HepG2 (cell line): ENCODE measurements around the gene CSTB. TPM values are rescaled to one million over a fixed set of nuclear protein-coding genes. Genes with fewer than 3 reads are reported as not detected.
A peak's percentile ranks its signal among the peaks of the same experiment; 100 is the strongest.

Source experiments
- ATAC-seq: fragments of 200-7000 bp; cut with Tn5 transposase; 3 replicates; pipeline ENCODE4 v1.9.1; 2020; ENCODE audit warnings: mild to moderate bottlenecking, moderate library complexity
- BruUV-seq: library from RNA; stranded (reverse); fragments of 400-500 nt; replicated peaks from 2 replicates; lab custom pipeline; 2021; lab: Mats Ljungman, UMichigan
- CTCF ChIA-PET: fragments of 300-600 bp; formaldehyde crosslinking; extraction: SDS; loops from one replicate; lab custom pipeline; 2021; ENCODE audit warnings: low total read pairs, inconsistent platforms, low intra/inter-chr PET ratio; lab: Yijun Ruan, JAX
- POLR2A ChIA-PET: fragments of 350-600 bp; sonication (Branson Sonifier 250); formaldehyde crosslinking; loops from one replicate; lab custom pipeline; 2020; ENCODE audit warnings: antibody characterized with exemption, inconsistent platforms; lab: Yijun Ruan, JAX
- DNase-seq: peaks from one replicate; pipeline ENCODE4 v3.0.0-alpha.2; 2015; ENCODE audit warnings: low spot score
- FAIRE-seq: peaks from 3 replicates; lab custom pipeline; 2011; peaks lifted over from hg19 to GRCh38; lab: Jason Lieb, UNC
- H2AFZ ChIP-seq: one replicate; pipeline ENCODE4 v1.6.1; 2011; ENCODE audit warnings: low read length, inconsistent platforms
- H3K27ac ChIP-seq: fragments of 300-600 bp; 3 replicates; pipeline ENCODE4 v1.8.0; 2011; ENCODE audit warnings: mixed run types, mild to moderate bottlenecking, mixed read lengths, low read length, inconsistent platforms; ENCODE audit not compliant: insufficient read depth; ENCODE audit errors: extremely low read length
- H3K27me3 ChIP-seq, 2 experiments: fragments of 200-600 bp in 1 of 2; 2 replicates in 1 of 2; 3 replicates in 1 of 2; pipeline versions ENCODE4 v1.6.0 to v1.8.0; 2011; ENCODE audit warnings: low read length in 2 of 2, mild to moderate bottlenecking in 2 of 2, moderate library complexity in 2 of 2, inconsistent platforms in 1 of 2; ENCODE audit not compliant: insufficient read depth in 2 of 2, control insufficient read depth in 1 of 2
- H3K36me3 ChIP-seq, 2 experiments: fragments of 200-600 bp in 1 of 2; replicated peaks in 1 of 2; 2 replicates in 1 of 2; 3 replicates in 1 of 2; pipeline versions ENCODE4 v1.5.1 to v1.8.0; 2011; ENCODE audit warnings: low read length in 2 of 2, inconsistent platforms in 1 of 2; ENCODE audit not compliant: insufficient read depth in 2 of 2, control insufficient read depth in 1 of 2
- H3K4me1 ChIP-seq: 2 replicates; pipeline ENCODE4 v1.5.1; 2012; ENCODE audit warnings: low read length, inconsistent platforms; ENCODE audit not compliant: insufficient read depth
- H3K4me2 ChIP-seq: 2 replicates; pipeline ENCODE4 v1.6.0; 2011; ENCODE audit warnings: low read depth, low read length, inconsistent platforms
- H3K4me3 ChIP-seq, 3 experiments: fragments of 200-600 bp in 1 of 3; sonication (generic), shearing (Covaris generic) in 1 of 3; replicated peaks in 1 of 3; 2 replicates each; pipeline ENCODE4 v1.5.1; 2011 to 2016; ENCODE audit warnings: low read length in 3 of 3, inconsistent platforms in 2 of 3, low read depth in 2 of 3, mild to moderate bottlenecking in 2 of 3, control low read depth in 1 of 3, mixed read lengths in 1 of 3; ENCODE audit not compliant: insufficient read depth in 1 of 3
- H3K79me2 ChIP-seq: one replicate; pipeline ENCODE4 v1.6.1; 2011; ENCODE audit warnings: low read length, inconsistent platforms; ENCODE audit not compliant: insufficient read depth
- H3K9ac ChIP-seq: 2 replicates; pipeline ENCODE4 v1.6.0; 2011; ENCODE audit warnings: mild to moderate bottlenecking, low read depth, low read length, inconsistent platforms; ENCODE audit not compliant: insufficient read depth
- H3K9me3 ChIP-seq: 2 replicates; pipeline ENCODE4 v1.5.1; 2012; ENCODE audit warnings: mild to moderate bottlenecking, low read length
- H4K20me1 ChIP-seq: 2 replicates; pipeline ENCODE4 v1.6.0; 2011; ENCODE audit warnings: inconsistent platforms, mild to moderate bottlenecking, low read length, moderate library complexity; ENCODE audit not compliant: insufficient read depth
- ARID2 ChIP-seq: sonication (generic); formaldehyde crosslinking; IDR thresholded peaks from 2 replicates; pipeline ENCODE4 v1.8.1; 2022; ENCODE audit warnings: mild to moderate bottlenecking, missing genetic modification reagents, borderline replicate concordance
- CBFB ChIP-seq: sonication (generic); formaldehyde crosslinking; IDR thresholded peaks from 2 replicates; pipeline ENCODE4 v1.4.0; 2020; ENCODE audit warnings: missing genetic modification reagents
- IRF1 ChIP-seq: sonication (generic); formaldehyde crosslinking; IDR thresholded peaks from 2 replicates; pipeline ENCODE4 v1.4.0; 2020; ENCODE audit warnings: low read depth, mild to moderate bottlenecking, missing genetic modification reagents
- JUNB ChIP-seq: sonication (generic); formaldehyde crosslinking; IDR thresholded peaks from 2 replicates; pipeline ENCODE4 v1.8.0; 2022; ENCODE audit warnings: missing genetic modification reagents, mild to moderate bottlenecking, borderline replicate concordance
- KLF12 ChIP-seq: sonication (generic); formaldehyde crosslinking; IDR thresholded peaks from 2 replicates; pipeline ENCODE4 v1.4.0; 2020; ENCODE audit warnings: missing genetic modification reagents, borderline replicate concordance
- SNRNP70 ChIP-seq: fragments of 200-400 bp; formaldehyde crosslinking; IDR thresholded peaks from 2 replicates; pipeline ENCODE4 v1.6.1; 2017; ENCODE audit warnings: mild to moderate bottlenecking, low read depth, low read length, moderate library complexity
- STAT5B ChIP-seq: sonication (generic); formaldehyde crosslinking; IDR thresholded peaks from 2 replicates; pipeline ENCODE4 v1.4.0; 2020; ENCODE audit warnings: missing genetic modification reagents
- TCF7L2 ChIP-seq: IDR thresholded peaks from 2 replicates; pipeline ENCODE4 v1.6.1; 2011; ENCODE audit warnings: mild to moderate bottlenecking, low read depth, low read length, moderate library complexity
- ZNF414 ChIP-seq: sonication (generic); formaldehyde crosslinking; IDR thresholded peaks from 2 replicates; pipeline ENCODE4 v1.5.0; 2020; ENCODE audit warnings: missing genetic modification reagents
- ZNF558 ChIP-seq: sonication (generic); formaldehyde crosslinking; IDR thresholded peaks from 2 replicates; pipeline ENCODE4 v1.9.0; 2022; ENCODE audit warnings: mild to moderate bottlenecking, missing genetic modification reagents, borderline replicate concordance
- ZNF580 ChIP-seq: IDR thresholded peaks from 2 replicates; pipeline ENCODE4 v1.6.1; 2016; ENCODE audit warnings: low read depth, borderline replicate concordance
- ZNF687 ChIP-seq: sonication (generic); formaldehyde crosslinking; IDR thresholded peaks from 2 replicates; pipeline ENCODE4 v1.5.1; 2020; ENCODE audit warnings: mild to moderate bottlenecking, missing genetic modification reagents, moderate library complexity
- ZNF75D ChIP-seq: sonication (generic); formaldehyde crosslinking; IDR thresholded peaks from 2 replicates; pipeline ENCODE4 v1.8.1; 2023; ENCODE audit warnings: missing genetic modification reagents, mild to moderate bottlenecking, borderline replicate concordance
- ZNF839 ChIP-seq: sonication (generic); formaldehyde crosslinking; IDR thresholded peaks from 2 replicates; pipeline ENCODE4 v1.4.0; 2020; ENCODE audit warnings: missing genetic modification reagents, mild to moderate bottlenecking, borderline replicate concordance
- WGBS: methylation state at CpG from one replicate; pipeline ENCODE4 v1.1.6; 2017; ENCODE audit warnings: low lambda C conversion rate; 5-methylcytosine and 5-hydroxymethylcytosine counted together
- in situ Hi-C: cut with HindIII; loops from 2 replicates; pipeline ENCODE4 v1.10.0; 2017; ENCODE audit warnings: low pct_unique_long_range_greater_than_20kb; ENCODE audit not compliant: extremely low pct_ligation_motif_present
- intact Hi-C: fragments of 100-400 bp; cut with micrococcal nuclease; formaldehyde crosslinking; loops from one replicate; pipeline ENCODE4 v1.10.0; 2022; ENCODE audit not compliant: unreplicated experiment
- polyA plus RNA-seq, 8 experiments: library from polyadenylated mRNA; depleted of rRNA in 3 of 8; stranded (reverse) in 7 of 8; unstranded in 1 of 8; fragments of >200 nt; fragmentation: Illumina TruSeq in 4 of 8; extraction: Trizol in 4 of 8; gene quantifications; 2 replicates each; pipeline versions ENCODE4 v1.2.1 to v1.2.3, GENCODE V29; 2011 to 2016; ENCODE audit warnings: low read depth in 4 of 8, missing spikeins in 1 of 8, mixed read lengths in 1 of 8; ENCODE audit not compliant: insufficient read depth in 1 of 8
- total RNA-seq, 5 experiments: library from RNA; depleted of rRNA; stranded (reverse); fragments of >200 nt; fragmentation: Illumina TruSeq; extraction: Trizol; gene quantifications; 2 replicates each; pipeline ENCODE4 v1.2.3, GENCODE V29; 2016; ENCODE audit warnings: low read depth in 1 of 5
- TF ChIP-seq, protein P1 (sequence below): fragments of 450-650 bp; IDR thresholded peaks from 2 replicates; pipeline ENCODE4 v1.6.1; 2017; ENCODE audit warnings: mild to moderate bottlenecking

Gene CSTB
- total and polyA plus RNA-seq, 2 of the 13 experiments (the other 11 are each of a cell fraction or from before 2014, with no cell fraction given): 11.7 to 94.1 TPM

GRCh38 chr21:43786807-43787440 lies 10.8 kb upstream of the CSTB start:
- DNase-seq (no peak), ATAC-seq (no peak), FAIRE-seq (no peak)
- Histone ChIP-seq H3K27ac (no peak overlapping the region), H3K4me2 (no peak overlapping the region), H4K20me1 (no peaks in the 10 kb centered on the region), H3K79me2 (peaks cover 22% of the 10 kb centered on the region), H3K27me3 (no peaks in the 10 kb centered on the region; a peak in 1 of 5 replicates), H3K4me1 (peaks cover 41% of the 10 kb centered on the region), H3K36me3 (peaks cover 0 to 8% of the 10 kb centered on the region in 2 experiments; a peak in 3 of 5 replicates), H2AFZ (no peak overlapping the region), H3K4me3 (no peak overlapping the region), H3K9me3 (no peaks in the 10 kb centered on the region), H3K9ac (no peak overlapping the region)
- intact Hi-C loops (no loop called here), in situ Hi-C loops (no loop called here)
- ChIA-PET CTCF (no interaction called here), POLR2A (no interaction called here)
- 89% methylated on average over 26 of the region's 38 CpGs for WGBS
- BruUV-seq: no TSS peak
- TF ChIP-seq CBFB: no peak
- TF ChIP-seq ZNF75D: no peak
- no peak for TF ChIP-seq TCF7L2
- TF ChIP-seq ZNF580 (CRISPR knock-in tag): no peak
- peak; percentile 27; the same call in 1 of the 2 replicates for TF ChIP-seq ZNF687 (CRISPR knock-in tag)
- TF ChIP-seq ZNF414 (CRISPR knock-in tag): 0 out of 2 replicates have a peak, but pooled peaks have one; percentile 15
- TF ChIP-seq KLF12 (CRISPR knock-in tag): no peak
- no peak for TF ChIP-seq ZNF839
- TF ChIP-seq STAT5B (CRISPR knock-in tag): no peak
- TF ChIP-seq ZNF558 (CRISPR knock-in tag): no peak
- TF ChIP-seq, protein P1, sequence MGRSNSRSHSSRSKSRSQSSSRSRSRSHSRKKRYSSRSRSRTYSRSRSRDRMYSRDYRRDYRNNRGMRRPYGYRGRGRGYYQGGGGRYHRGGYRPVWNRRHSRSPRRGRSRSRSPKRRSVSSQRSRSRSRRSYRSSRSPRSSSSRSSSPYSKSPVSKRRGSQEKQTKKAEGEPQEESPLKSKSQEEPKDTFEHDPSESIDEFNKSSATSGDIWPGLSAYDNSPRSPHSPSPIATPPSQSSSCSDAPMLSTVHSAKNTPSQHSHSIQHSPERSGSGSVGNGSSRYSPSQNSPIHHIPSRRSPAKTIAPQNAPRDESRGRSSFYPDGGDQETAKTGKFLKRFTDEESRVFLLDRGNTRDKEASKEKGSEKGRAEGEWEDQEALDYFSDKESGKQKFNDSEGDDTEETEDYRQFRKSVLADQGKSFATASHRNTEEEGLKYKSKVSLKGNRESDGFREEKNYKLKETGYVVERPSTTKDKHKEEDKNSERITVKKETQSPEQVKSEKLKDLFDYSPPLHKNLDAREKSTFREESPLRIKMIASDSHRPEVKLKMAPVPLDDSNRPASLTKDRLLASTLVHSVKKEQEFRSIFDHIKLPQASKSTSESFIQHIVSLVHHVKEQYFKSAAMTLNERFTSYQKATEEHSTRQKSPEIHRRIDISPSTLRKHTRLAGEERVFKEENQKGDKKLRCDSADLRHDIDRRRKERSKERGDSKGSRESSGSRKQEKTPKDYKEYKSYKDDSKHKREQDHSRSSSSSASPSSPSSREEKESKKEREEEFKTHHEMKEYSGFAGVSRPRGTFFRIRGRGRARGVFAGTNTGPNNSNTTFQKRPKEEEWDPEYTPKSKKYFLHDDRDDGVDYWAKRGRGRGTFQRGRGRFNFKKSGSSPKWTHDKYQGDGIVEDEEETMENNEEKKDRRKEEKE: no peak
- no peak for TF ChIP-seq JUNB
- TF ChIP-seq ARID2: no peak
- TF ChIP-seq IRF1 (CRISPR knock-in tag): no peak
- TF ChIP-seq SNRNP70: no peak
